Thoracic aorta (tissue), 2 donors: ENCODE measurements around the gene NEU2. TPM values are rescaled to one million over a fixed set of nuclear protein-coding genes. Genes with fewer than 3 reads are reported as not detected.
"Not testable (repeated sequence)": the region's sequence is repeated elsewhere in the genome, so short reads cannot be mapped to it uniquely, and the experiment has no call there.

Source experiments
- ATAC-seq: fragments of 150-250 bp; one replicate; pipeline ENCODE4 v1.8.0; 2017; ENCODE audit warnings: low read depth; ENCODE audit not compliant: insufficient number of reproducible peaks, low FRiP score
- DNase-seq: peaks from one replicate; pipeline ENCODE4 v3.0.0-alpha.2; 2020; ENCODE audit warnings: low spot score
- H3K27ac ChIP-seq, 2 donors: fragments of 200-600 bp; sonication (generic); 1 replicate in 1 of 2; 2 replicates in 1 of 2; pipeline ENCODE4 v1.5.1; 2016; ENCODE audit warnings: mild to moderate bottlenecking in 2 of 2, moderate library complexity in 2 of 2
- H3K27me3 ChIP-seq: fragments of 200-600 bp; sonication (generic); replicated peaks from 2 replicates; pipeline ENCODE4 v1.6.0; 2016; ENCODE audit warnings: mild to moderate bottlenecking; ENCODE audit not compliant: insufficient read depth
- H3K36me3 ChIP-seq: fragments of 200-600 bp; sonication (generic); one replicate; pipeline ENCODE4 v1.5.1; 2016
- H3K4me1 ChIP-seq, 2 donors: fragments of 200-600 bp; sonication (generic); 1 replicate in 1 of 2; 2 replicates in 1 of 2; pipeline versions ENCODE4 v1.5.1 to v1.6.0; 2016; ENCODE audit warnings: low read depth in 2 of 2, mild to moderate bottlenecking in 1 of 2; ENCODE audit not compliant: control insufficient read depth in 1 of 2
- H3K4me3 ChIP-seq: fragments of 200-600 bp; sonication (generic); 2 replicates; pipeline ENCODE4 v1.5.1; 2016; ENCODE audit warnings: mild to moderate bottlenecking
- H3K9me3 ChIP-seq: fragments of 200-600 bp; sonication (generic); 2 replicates; pipeline ENCODE4 v1.5.1; 2016
- CTCF ChIP-seq: fragments of 200-600 bp; sonication (generic); IDR thresholded peaks from one replicate; pipeline ENCODE4 v1.5.1; 2019; ENCODE audit warnings: antibody characterized with exemption
- total RNA-seq, 2 donors: library from RNA; depleted of rRNA; stranded (reverse); fragments of >200 nt; gene quantifications; one replicate each; pipeline versions ENCODE4 v1.1.0 to v1.2.3, GENCODE V29; 2016

NEU2 gene
- total RNA-seq, 2 donors from 2014 or later: not detected

DNA sequence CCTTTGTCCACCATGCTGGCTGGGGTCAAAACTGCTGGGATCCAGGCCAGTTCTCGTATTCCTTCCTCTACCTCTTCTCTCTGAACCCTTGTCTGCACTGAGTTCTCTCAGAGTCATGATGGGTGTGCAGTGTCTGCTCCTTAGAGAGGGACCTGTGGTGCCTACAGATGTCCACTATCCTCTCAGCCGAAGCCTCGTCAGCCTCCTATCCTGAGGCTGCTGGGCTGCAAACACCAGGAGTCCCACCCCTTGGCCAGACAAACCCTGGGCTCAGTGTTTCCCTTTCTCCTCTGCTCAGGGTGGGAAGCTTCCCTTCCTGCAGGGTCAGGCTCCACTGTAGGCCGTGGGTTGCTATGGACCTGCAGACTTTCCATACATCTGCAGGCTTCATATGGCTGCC lies 30.0 kb downstream of the NEU2 start:
- no peaks in the 10 kb centered on the region for H3K36me3 ChIP-seq
- ATAC-seq (no peak), DNase-seq (no peak)
- peaks cover 0 to 3% of the 10 kb centered on the region in 2 donors for H3K4me1 ChIP-seq
- no peak for TF ChIP-seq CTCF
- no peaks in the 10 kb centered on the region for H3K27me3 ChIP-seq
- H3K4me3 ChIP-seq: peak overlapping the region; percentile 72
- H3K9me3 ChIP-seq: no peaks in the 10 kb centered on the region
- peak overlapping the region in 1 of 2 donors; percentile 55 for H3K27ac ChIP-seq

- DNase-seq (no peak), ATAC-seq (no peak)
- Histone ChIP-seq H3K27me3 (no peaks in the 10 kb centered on the region), H3K4me3 (peak overlapping the region; percentile 72), H3K27ac (no peak overlapping the region), H3K36me3 (no peaks in the 10 kb centered on the region), H3K9me3 (no peaks in the 10 kb centered on the region), H3K4me1 (peaks cover 0 to 3% of the 10 kb centered on the region in 2 donors)
- TF ChIP-seq CTCF: no peak
Observed at GRCh38 chr2:233062946-233063268, 30.4 kb downstream of the NEU2 start.

DNA sequence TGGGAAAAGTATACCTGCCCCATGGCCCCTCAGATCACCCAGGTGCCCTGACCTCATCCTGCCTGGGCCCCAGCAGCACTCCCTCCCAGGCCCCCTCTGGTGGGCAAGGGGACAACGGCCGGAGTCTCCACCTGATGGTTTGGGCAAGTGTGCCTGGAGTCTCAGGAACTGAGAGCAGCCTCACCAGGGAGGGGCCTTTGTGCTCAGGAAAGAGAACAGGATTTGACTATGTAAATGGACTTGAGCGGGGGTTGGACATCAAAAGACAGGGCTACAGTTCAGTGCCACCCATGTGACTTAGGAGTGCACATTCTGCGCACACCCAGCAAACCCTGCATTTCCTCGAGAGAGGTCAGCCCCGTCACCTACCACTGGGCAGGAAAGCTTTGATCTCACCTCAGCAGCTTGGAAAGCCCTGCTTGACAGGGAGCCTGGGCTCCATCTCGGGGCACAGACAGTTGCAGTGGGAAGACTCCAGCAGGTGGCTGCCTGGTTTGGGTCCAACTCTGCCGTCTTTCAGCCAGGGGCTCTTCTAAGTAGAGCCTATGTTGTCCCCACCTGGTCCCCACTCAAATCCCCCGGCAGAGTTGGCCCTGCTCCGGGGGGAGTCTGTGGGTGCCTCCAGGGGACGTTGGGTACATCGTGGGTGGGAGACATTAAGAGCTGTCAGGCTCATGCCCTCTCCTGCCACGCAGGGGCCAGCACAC lies 30.9 kb downstream of the NEU2 start:
- DNase-seq (no peak), ATAC-seq (no peak)
- Histone ChIP-seq H3K4me1 (peaks cover 0 to 3% of the 10 kb centered on the region in 2 donors), H3K4me3 (no peak overlapping the region), H3K9me3 (no peaks in the 10 kb centered on the region), H3K27me3 (no peaks in the 10 kb centered on the region), H3K27ac (no peak overlapping the region), H3K36me3 (no peaks in the 10 kb centered on the region)
- TF ChIP-seq CTCF: no peak

GRCh38 chr2:233063976-233064411 lies 31.5 kb downstream of the NEU2 start:
- ATAC-seq (no peak), DNase-seq (no peak)
- TF ChIP-seq CTCF: no peak
- Histone ChIP-seq H3K4me3 (no peak overlapping the region), H3K9me3 (no peaks in the 10 kb centered on the region), H3K27ac (no peak overlapping the region), H3K27me3 (no peaks in the 10 kb centered on the region), H3K36me3 (no peaks in the 10 kb centered on the region), H3K4me1 (peaks cover 0 to 3% of the 10 kb centered on the region in 2 donors)

- ATAC-seq (no peak), DNase-seq (no peak)
- no peaks in the 10 kb centered on the region for H3K36me3 ChIP-seq
- peaks cover 0 to 3% of the 10 kb centered on the region in 2 donors for H3K4me1 ChIP-seq
- H3K4me3 ChIP-seq: no peak overlapping the region
- TF ChIP-seq CTCF: no peak
- H3K9me3 ChIP-seq: no peaks in the 10 kb centered on the region
- no peaks in the 10 kb centered on the region for H3K27me3 ChIP-seq
- no peak overlapping the region for H3K27ac ChIP-seq
Observed at GRCh38 chr2:233064530-233065199, 32.2 kb downstream of the NEU2 start.

GRCh38 chr2:233065200-233065589 lies 32.7 kb downstream of the NEU2 start:
- not testable (repeated sequence) for H3K4me3 ChIP-seq, H3K27me3 ChIP-seq, ATAC-seq, H3K9me3 ChIP-seq, DNase-seq, H3K27ac ChIP-seq, H3K36me3 ChIP-seq, H3K4me1 ChIP-seq
